ENCODE results near the gene TAL1.
"Not testable (repeated sequence)": the region's sequence is repeated elsewhere in the genome, so short reads cannot be mapped to it uniquely, and the experiment has no call there.

The TAL1 gene

GRCh38 chr1:47198214-47198613 lies 33.8 kb downstream of the TAL1 start:
- Histone ChIP-seq H3K4me3 (ENCODE audit: low read length in 2 of 2) (no peak overlapping the region), H3K9me3 (ENCODE audit: control insufficient read depth in 2 of 2, low read length in 2 of 2) (no peaks in the 10 kb centered on the region)

DNA sequence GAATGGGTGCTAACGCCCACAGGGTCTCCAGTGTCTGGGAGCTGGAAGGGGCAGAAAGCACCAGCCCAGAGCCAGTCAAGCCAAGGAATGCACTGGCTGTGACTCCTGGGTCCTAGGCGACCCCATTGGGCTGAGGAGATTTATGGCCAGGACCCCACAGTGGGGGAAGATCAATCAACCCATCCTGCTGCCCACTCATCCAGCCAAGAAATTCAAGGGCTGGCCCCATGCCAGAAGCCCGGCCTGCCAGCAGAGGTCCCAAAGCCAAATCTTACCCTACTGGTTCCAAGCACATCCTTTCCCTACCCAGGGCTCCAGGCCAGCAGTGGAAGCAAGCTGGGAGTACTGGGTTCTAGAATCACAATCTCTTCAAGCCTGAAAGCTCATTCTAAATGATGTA lies 35.4 kb downstream of the TAL1 start:
- H3K9ac ChIP-seq (ENCODE audit: low read depth in 1 of 2, low read length in 2 of 2): no peak overlapping the region
- no peaks in the 10 kb centered on the region for H3K36me3 ChIP-seq (ENCODE audit: control insufficient read depth in 2 of 2, insufficient read depth in 2 of 2, low read length in 2 of 2)
- H3K4me1 ChIP-seq (ENCODE audit: control insufficient read depth in 2 of 2, insufficient read depth in 2 of 2, low read length in 2 of 2): peaks cover 16% of the 10 kb centered on the region in 2 donors
- no peak overlapping the region for H3K27ac ChIP-seq (ENCODE audit: low read depth in 2 of 2, low read length in 2 of 2)
- H3K4me3 ChIP-seq (ENCODE audit: low read length in 2 of 2): no peak overlapping the region
- no peaks in the 10 kb centered on the region for H3K9me3 ChIP-seq (ENCODE audit: control insufficient read depth in 2 of 2, low read length in 2 of 2)
- peaks cover 0 to 12% of the 10 kb centered on the region in 2 donors for H3K27me3 ChIP-seq (ENCODE audit: control insufficient read depth in 2 of 2, insufficient read depth in 2 of 2, low read length in 2 of 2)

More at GRCh38 chr1:47198214-47198613, 33.8 kb downstream of the TAL1 start:
- H3K9ac ChIP-seq (ENCODE audit: low read depth in 1 of 2, low read length in 2 of 2): no peak overlapping the region
- H3K27ac ChIP-seq (ENCODE audit: low read depth in 2 of 2, low read length in 2 of 2): no peak overlapping the region
- peaks cover under 1% of the 10 kb centered on the region in 2 donors for H3K4me1 ChIP-seq (ENCODE audit: control insufficient read depth in 2 of 2, insufficient read depth in 2 of 2, low read length in 2 of 2)
- H3K27me3 ChIP-seq (ENCODE audit: control insufficient read depth in 2 of 2, insufficient read depth in 2 of 2, low read length in 2 of 2): peaks cover 0 to 12% of the 10 kb centered on the region in 2 donors
- no peaks in the 10 kb centered on the region for H3K36me3 ChIP-seq (ENCODE audit: control insufficient read depth in 2 of 2, insufficient read depth in 2 of 2, low read length in 2 of 2)

GRCh38 chr1:47195981-47196380 lies 36.0 kb downstream of the TAL1 start:
- not testable (repeated sequence) for H3K36me3 ChIP-seq (ENCODE audit: control insufficient read depth in 2 of 2, insufficient read depth in 2 of 2, low read length in 2 of 2); H3K9ac ChIP-seq (ENCODE audit: low read depth in 1 of 2, low read length in 2 of 2); H3K27me3 ChIP-seq (ENCODE audit: control insufficient read depth in 2 of 2, insufficient read depth in 2 of 2, low read length in 2 of 2); H3K27ac ChIP-seq (ENCODE audit: low read depth in 2 of 2, low read length in 2 of 2); H3K4me3 ChIP-seq (ENCODE audit: low read length in 2 of 2); H3K9me3 ChIP-seq (ENCODE audit: control insufficient read depth in 2 of 2, low read length in 2 of 2)
- peaks cover 19 to 21% of the 10 kb centered on the region in 2 donors for H3K4me1 ChIP-seq (ENCODE audit: control insufficient read depth in 2 of 2, insufficient read depth in 2 of 2, low read length in 2 of 2)

DNA sequence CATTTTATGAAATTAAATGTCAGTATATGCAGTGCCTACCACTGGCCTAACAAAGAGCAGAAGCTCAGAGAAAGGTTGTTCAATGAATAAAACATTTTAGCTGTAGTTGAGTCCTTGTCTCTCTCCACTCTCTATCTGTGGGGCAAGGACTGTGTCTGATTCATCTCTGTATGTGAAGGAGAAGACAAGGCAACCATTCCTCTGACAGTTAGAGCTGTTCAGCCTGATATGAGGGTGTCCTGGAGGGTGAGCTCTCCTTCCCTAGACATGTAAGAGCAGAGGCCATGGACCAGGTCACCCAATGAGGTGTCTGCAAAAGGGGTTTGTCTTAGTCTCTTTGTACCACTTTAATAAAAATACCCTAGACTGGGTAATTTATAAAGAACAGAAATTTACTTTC lies 37.7 kb downstream of the TAL1 start:
- Histone ChIP-seq H3K9me3 (ENCODE audit: control insufficient read depth in 2 of 2, low read length in 2 of 2) (no peaks in the 10 kb centered on the region), H3K27ac (ENCODE audit: low read depth in 2 of 2, low read length in 2 of 2) (no peak overlapping the region), H3K27me3 (ENCODE audit: control insufficient read depth in 2 of 2, insufficient read depth in 2 of 2, low read length in 2 of 2) (peaks cover 0 to 5% of the 10 kb centered on the region in 2 donors), H3K36me3 (ENCODE audit: control insufficient read depth in 2 of 2, insufficient read depth in 2 of 2, low read length in 2 of 2) (no peaks in the 10 kb centered on the region), H3K9ac (ENCODE audit: low read depth in 1 of 2, low read length in 2 of 2) (no peak overlapping the region), H3K4me3 (ENCODE audit: low read length in 2 of 2) (no peak overlapping the region), H3K4me1 (ENCODE audit: control insufficient read depth in 2 of 2, insufficient read depth in 2 of 2, low read length in 2 of 2) (peaks cover 35 to 36% of the 10 kb centered on the region in 2 donors)

- not testable (repeated sequence) for H3K36me3 ChIP-seq (ENCODE audit: control insufficient read depth in 2 of 2, insufficient read depth in 2 of 2, low read length in 2 of 2); H3K27ac ChIP-seq (ENCODE audit: low read depth in 2 of 2, low read length in 2 of 2)
These were observed 38.5 kb downstream of the TAL1 start for GRCh38 chr1:47193496-47193895.

DNA sequence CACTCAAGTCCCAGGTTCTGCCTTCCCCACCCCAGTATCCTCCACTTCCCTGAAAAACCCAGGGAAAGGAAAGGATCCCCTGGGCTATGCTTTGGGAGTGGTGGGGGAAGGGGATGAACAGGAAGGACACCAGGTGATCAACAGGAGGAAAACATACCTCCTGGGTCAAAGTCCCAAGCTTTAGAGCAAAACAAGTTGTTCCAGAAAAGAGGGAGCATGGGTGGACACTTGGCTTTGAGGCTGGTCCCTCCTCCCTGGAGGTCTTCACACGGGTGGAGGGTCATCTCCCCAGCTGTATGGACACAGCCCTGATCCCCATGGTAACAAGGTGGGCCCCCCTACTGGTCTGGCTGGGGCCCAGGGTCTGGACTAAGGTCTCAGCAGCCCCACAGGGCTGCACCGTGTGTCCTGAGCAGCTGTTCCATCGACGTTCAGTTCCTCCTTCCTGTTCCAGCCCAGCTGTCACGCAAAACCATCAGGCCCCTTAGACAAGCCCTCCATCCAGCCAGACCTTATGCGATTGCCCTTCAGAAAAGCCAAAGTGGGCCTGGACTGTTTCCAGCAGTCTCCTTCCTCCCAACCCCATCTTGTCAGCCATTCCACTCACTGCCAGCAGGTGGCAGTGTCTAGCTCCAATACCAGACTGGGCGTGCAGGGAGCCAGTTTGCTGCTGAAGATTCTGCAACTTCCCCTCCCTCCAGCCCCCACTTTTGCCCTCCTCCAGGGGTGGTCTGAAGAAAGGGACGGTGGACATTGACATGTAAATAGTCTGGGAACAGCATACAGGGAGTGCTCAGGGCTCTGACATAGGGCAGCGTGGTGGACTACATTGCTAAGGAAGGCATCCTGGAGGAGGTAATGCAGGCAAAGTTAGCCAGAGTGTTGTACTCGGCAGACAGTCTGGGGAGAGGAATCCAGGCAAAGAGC lies 39.3 kb downstream of the TAL1 start:
- Histone ChIP-seq H3K9me3 (ENCODE audit: control insufficient read depth in 2 of 2, low read length in 2 of 2) (no peaks in the 10 kb centered on the region), H3K4me1 (ENCODE audit: control insufficient read depth in 2 of 2, insufficient read depth in 2 of 2, low read length in 2 of 2) (peaks cover 45% of the 10 kb centered on the region in 2 donors), H3K4me3 (ENCODE audit: low read length in 2 of 2) (peak overlapping the region; percentile 30 to 61), H3K36me3 (ENCODE audit: control insufficient read depth in 2 of 2, insufficient read depth in 2 of 2, low read length in 2 of 2) (no peaks in the 10 kb centered on the region), H3K9ac (ENCODE audit: low read depth in 1 of 2, low read length in 2 of 2) (peak overlapping the region in 1 of 2 donors; percentile 36), H3K27me3 (ENCODE audit: control insufficient read depth in 2 of 2, insufficient read depth in 2 of 2, low read length in 2 of 2) (peaks cover 0 to 3% of the 10 kb centered on the region in 2 donors), H3K27ac (ENCODE audit: low read depth in 2 of 2, low read length in 2 of 2) (peak overlapping the region; percentile 85 to 87)

More at GRCh38 chr1:47193496-47193895, 38.5 kb downstream of the TAL1 start:
- H3K4me3 ChIP-seq (ENCODE audit: low read length in 2 of 2); H3K9ac ChIP-seq (ENCODE audit: low read depth in 1 of 2, low read length in 2 of 2); H3K27me3 ChIP-seq (ENCODE audit: control insufficient read depth in 2 of 2, insufficient read depth in 2 of 2, low read length in 2 of 2); H3K9me3 ChIP-seq (ENCODE audit: control insufficient read depth in 2 of 2, low read length in 2 of 2): not testable (repeated sequence)
- peaks cover 40 to 43% of the 10 kb centered on the region in 2 donors for H3K4me1 ChIP-seq (ENCODE audit: control insufficient read depth in 2 of 2, insufficient read depth in 2 of 2, low read length in 2 of 2)

DNA sequence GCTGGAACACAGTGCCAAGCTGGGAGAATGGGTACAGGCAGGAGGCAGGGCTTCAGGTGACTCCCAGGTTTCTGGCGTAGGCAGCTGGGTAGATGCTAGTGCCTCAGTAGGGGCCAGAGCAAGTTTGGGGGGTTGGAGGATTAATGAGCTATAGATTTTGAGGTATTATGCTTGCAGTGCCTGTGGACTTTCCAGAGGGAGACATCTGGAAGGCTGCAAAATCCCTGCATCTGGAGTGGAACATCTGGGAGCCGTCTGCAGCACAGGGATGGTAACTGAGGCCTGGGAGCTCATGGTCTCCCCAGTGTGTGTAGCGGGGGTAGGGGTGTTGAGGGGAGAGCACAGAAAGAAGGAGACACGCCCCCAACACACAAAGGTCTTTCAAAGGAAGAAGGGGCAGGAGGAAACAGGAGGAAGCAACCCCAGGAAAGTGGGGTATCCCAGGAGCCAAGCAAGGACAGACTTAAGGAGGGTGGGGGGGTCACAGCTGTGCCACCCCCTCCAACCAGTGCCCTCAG lies 40.0 kb downstream of the TAL1 start:
- H3K4me3 ChIP-seq (ENCODE audit: low read length in 2 of 2): peak overlapping the region in 1 of 2 donors; percentile 30
- H3K9ac ChIP-seq (ENCODE audit: low read depth in 1 of 2, low read length in 2 of 2): peak overlapping the region in 1 of 2 donors; percentile 36
- no peaks in the 10 kb centered on the region for H3K9me3 ChIP-seq (ENCODE audit: control insufficient read depth in 2 of 2, low read length in 2 of 2)
- H3K27ac ChIP-seq (ENCODE audit: low read depth in 2 of 2, low read length in 2 of 2): peak overlapping the region; percentile 85 to 87
- peaks cover 0 to 3% of the 10 kb centered on the region in 2 donors for H3K27me3 ChIP-seq (ENCODE audit: control insufficient read depth in 2 of 2, insufficient read depth in 2 of 2, low read length in 2 of 2)
- peaks cover 45 to 50% of the 10 kb centered on the region in 2 donors for H3K4me1 ChIP-seq (ENCODE audit: control insufficient read depth in 2 of 2, insufficient read depth in 2 of 2, low read length in 2 of 2)
- H3K36me3 ChIP-seq (ENCODE audit: control insufficient read depth in 2 of 2, insufficient read depth in 2 of 2, low read length in 2 of 2): no peaks in the 10 kb centered on the region

DNA sequence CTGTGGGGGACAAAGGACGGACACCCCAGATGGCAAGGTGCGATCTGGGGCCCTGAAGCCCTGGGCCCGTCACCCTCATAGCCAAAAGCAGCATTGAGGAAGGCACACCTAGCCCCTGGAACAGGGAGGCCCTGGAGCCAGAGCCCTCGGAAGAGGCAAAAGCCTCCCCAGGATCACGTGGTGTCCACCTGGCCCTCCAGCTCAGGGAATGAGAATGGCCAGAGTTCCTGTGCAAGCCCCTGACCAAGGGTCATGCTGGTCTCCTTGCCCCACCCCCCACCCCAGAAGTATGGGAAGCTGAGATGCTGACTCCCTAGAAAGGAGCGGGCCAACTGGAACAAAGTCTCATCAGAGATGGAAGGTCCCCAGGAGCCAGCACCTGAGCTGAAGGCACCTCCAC lies 41.2 kb downstream of the TAL1 start:
- no peaks in the 10 kb centered on the region for H3K27me3 ChIP-seq (ENCODE audit: control insufficient read depth in 2 of 2, insufficient read depth in 2 of 2, low read length in 2 of 2)
- H3K27ac ChIP-seq (ENCODE audit: low read depth in 2 of 2, low read length in 2 of 2): peak overlapping the region; percentile 85 to 87
- H3K9me3 ChIP-seq (ENCODE audit: control insufficient read depth in 2 of 2, low read length in 2 of 2): no peaks in the 10 kb centered on the region
- peaks cover 45 to 50% of the 10 kb centered on the region in 2 donors for H3K4me1 ChIP-seq (ENCODE audit: control insufficient read depth in 2 of 2, insufficient read depth in 2 of 2, low read length in 2 of 2)
- H3K4me3 ChIP-seq (ENCODE audit: low read length in 2 of 2): no peak overlapping the region
- no peaks in the 10 kb centered on the region for H3K36me3 ChIP-seq (ENCODE audit: control insufficient read depth in 2 of 2, insufficient read depth in 2 of 2, low read length in 2 of 2)
- peak overlapping the region in 1 of 2 donors; percentile 77 for H3K9ac ChIP-seq (ENCODE audit: low read depth in 1 of 2, low read length in 2 of 2)

DNA sequence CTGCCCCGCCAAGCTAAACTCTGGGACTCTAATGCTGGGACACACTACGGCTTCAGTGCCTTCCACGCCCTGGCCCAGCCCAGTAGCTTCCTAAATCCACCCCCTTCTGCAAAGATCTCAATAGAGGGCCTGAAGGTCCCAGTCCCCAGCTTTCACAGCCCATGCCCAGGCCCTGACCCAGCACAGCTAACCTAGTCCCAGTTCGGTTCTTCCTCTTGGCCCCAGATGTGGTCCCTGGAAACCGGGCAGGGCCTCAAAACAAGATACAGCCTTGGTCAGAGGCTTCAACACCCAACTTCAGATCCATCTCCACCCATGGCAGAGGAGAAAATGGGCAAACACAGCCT lies 41.5 kb downstream of the TAL1 start:
- H3K4me3 ChIP-seq (ENCODE audit: low read length in 2 of 2): no peak overlapping the region
- peak overlapping the region; percentile 85 to 87 for H3K27ac ChIP-seq (ENCODE audit: low read depth in 2 of 2, low read length in 2 of 2)
- H3K27me3 ChIP-seq (ENCODE audit: control insufficient read depth in 2 of 2, insufficient read depth in 2 of 2, low read length in 2 of 2): no peaks in the 10 kb centered on the region
- H3K9ac ChIP-seq (ENCODE audit: low read depth in 1 of 2, low read length in 2 of 2): peak overlapping the region in 1 of 2 donors; percentile 77
- H3K4me1 ChIP-seq (ENCODE audit: control insufficient read depth in 2 of 2, insufficient read depth in 2 of 2, low read length in 2 of 2): peaks cover 45 to 50% of the 10 kb centered on the region in 2 donors
- no peaks in the 10 kb centered on the region for H3K9me3 ChIP-seq (ENCODE audit: control insufficient read depth in 2 of 2, low read length in 2 of 2)
- H3K36me3 ChIP-seq (ENCODE audit: control insufficient read depth in 2 of 2, insufficient read depth in 2 of 2, low read length in 2 of 2): no peaks in the 10 kb centered on the region

GRCh38 chr1:47189844-47190508 lies 42.0 kb downstream of the TAL1 start, which contains the start of gene PDZK1IP1:
Gene PDZK1IP1 (minus strand): TSS chr1:47190036. CDS start chr1:47189932, 104 bp downstream.
- H3K4me1 ChIP-seq (ENCODE audit: control insufficient read depth in 2 of 2, insufficient read depth in 2 of 2, low read length in 2 of 2): peaks cover 45 to 50% of the 10 kb centered on the region in 2 donors
- H3K9me3 ChIP-seq (ENCODE audit: control insufficient read depth in 2 of 2, low read length in 2 of 2): no peaks in the 10 kb centered on the region
- H3K36me3 ChIP-seq (ENCODE audit: control insufficient read depth in 2 of 2, insufficient read depth in 2 of 2, low read length in 2 of 2): no peaks in the 10 kb centered on the region
- peak within 1 kb of the TSS; percentile 57 to 60 for H3K4me3 ChIP-seq (ENCODE audit: low read length in 2 of 2)
- no peaks in the 10 kb centered on the region for H3K27me3 ChIP-seq (ENCODE audit: control insufficient read depth in 2 of 2, insufficient read depth in 2 of 2, low read length in 2 of 2)
- peak within 1 kb of the TSS; percentile 70 to 77 for H3K9ac ChIP-seq (ENCODE audit: low read depth in 1 of 2, low read length in 2 of 2)
- H3K27ac ChIP-seq (ENCODE audit: low read depth in 2 of 2, low read length in 2 of 2): peak within 1 kb of the TSS; percentile 85 to 87

Measured in mucosa of rectum (tissue), 2 donors.